IgD-negative memory B cell (primary cell): ENCODE measurements around the gene CAMK1. TPM values are rescaled to one million over a fixed set of nuclear protein-coding genes. Genes with fewer than 3 reads are reported as not detected.

ENCODE experiments used
- H3K27ac Mint-ChIP-seq, 3 donors: one replicate each; pipeline ENCODE4 v1.8.0; 2020 to 2022; ENCODE audit warnings: mild to moderate bottlenecking in 3 of 3, mixed read lengths in 3 of 3, moderate library complexity in 1 of 3
- H3K27me3 Mint-ChIP-seq: one replicate; pipeline ENCODE4 v1.8.0; 2021; ENCODE audit warnings: mixed read lengths
- H3K36me3 Mint-ChIP-seq: one replicate; pipeline ENCODE4 v1.8.0; 2020; ENCODE audit warnings: mild to moderate bottlenecking, mixed read lengths
- H3K4me1 Mint-ChIP-seq, 3 donors: one replicate each; pipeline ENCODE4 v1.8.0; 2020 to 2022; ENCODE audit warnings: mixed read lengths in 3 of 3, mild to moderate bottlenecking in 1 of 3
- H3K4me3 Mint-ChIP-seq, 4 donors: one replicate each; pipeline ENCODE4 v1.8.0; 2020 to 2022; ENCODE audit warnings: mild to moderate bottlenecking in 4 of 4, mixed read lengths in 4 of 4, moderate library complexity in 3 of 4
- H3K9me3 Mint-ChIP-seq, 3 donors: one replicate each; pipeline ENCODE4 v1.8.0; 2020 to 2021; ENCODE audit warnings: mixed read lengths in 3 of 3, mild to moderate bottlenecking in 1 of 3
- polyA plus RNA-seq: library from polyadenylated mRNA; unstranded; fragments of 300-500 nt; fragmentation: Illumina TruSeq; gene quantifications from one replicate; pipeline ENCODE4 v1.2.3, GENCODE V29; 2021

CAMK1 gene
- polyA plus RNA-seq, 1 donor from 2014 or later, result 0.65 TPM

- no peaks in the 10 kb centered on the region for H3K36me3 Mint-ChIP-seq
- no peak overlapping the region for H3K27ac Mint-ChIP-seq
Observed at GRCh38 chr3:9804996-9805395, 35.2 kb upstream of the CAMK1 start.

GRCh38 chr3:9803494-9803893 is 33.7 kb upstream of the CAMK1 start:
- peak overlapping the region in 1 of 3 donors; percentile 73 for H3K27ac Mint-ChIP-seq
- peak overlapping the region in 1 of 4 donors; percentile 14 for H3K4me3 Mint-ChIP-seq
- no peaks in the 10 kb centered on the region for H3K9me3 Mint-ChIP-seq
- H3K36me3 Mint-ChIP-seq, result no peaks in the 10 kb centered on the region
- H3K27me3 Mint-ChIP-seq, result no peaks in the 10 kb centered on the region
- peaks cover 8 to 11% (median 9%) of the 10 kb centered on the region in 3 donors for H3K4me1 Mint-ChIP-seq

More at GRCh38 chr3:9804996-9805395, 35.2 kb upstream of the CAMK1 start:
- H3K4me3 Mint-ChIP-seq, result no peak overlapping the region
- no peaks in the 10 kb centered on the region for H3K27me3 Mint-ChIP-seq
- no peaks in the 10 kb centered on the region for H3K9me3 Mint-ChIP-seq
- peaks cover 17 to 21% (median 18%) of the 10 kb centered on the region in 3 donors for H3K4me1 Mint-ChIP-seq

- Mint-ChIP-seq H3K36me3 (peaks cover 2% of the 10 kb centered on the region), H3K27ac (no peak overlapping the region), H3K4me3 (no peak overlapping the region), H3K4me1 (peaks cover 7 to 12% (median 10%) of the 10 kb centered on the region in 3 donors), H3K27me3 (no peaks in the 10 kb centered on the region), H3K9me3 (no peaks in the 10 kb centered on the region)
Observed at GRCh38 chr3:9800529-9800928, 30.8 kb upstream of the CAMK1 start.

GRCh38 chr3:9797196-9797945 is 27.6 kb upstream of the CAMK1 start:
- Mint-ChIP-seq H3K36me3 (peaks cover 4% of the 10 kb centered on the region), H3K27ac (no peak overlapping the region), H3K4me1 (peaks cover 16 to 27% (median 23%) of the 10 kb centered on the region in 3 donors), H3K27me3 (no peaks in the 10 kb centered on the region), H3K9me3 (no peaks in the 10 kb centered on the region), H3K4me3 (no peak overlapping the region)

- H3K9me3 Mint-ChIP-seq, result no peaks in the 10 kb centered on the region
- H3K27me3 Mint-ChIP-seq, result no peaks in the 10 kb centered on the region
- peaks cover 6% of the 10 kb centered on the region for H3K36me3 Mint-ChIP-seq
Observed at GRCh38 chr3:9795207-9795606, 25.5 kb upstream of the CAMK1 start.

GRCh38 chr3:9794400-9794799 is 24.7 kb upstream of the CAMK1 start:
- Mint-ChIP-seq H3K4me1 (peaks cover 21 to 42% (median 36%) of the 10 kb centered on the region in 3 donors), H3K9me3 (no peaks in the 10 kb centered on the region), H3K36me3 (peaks cover 7% of the 10 kb centered on the region), H3K27ac (peak overlapping the region in 2 of 3 donors; percentile 51 to 75), H3K4me3 (peak overlapping the region; percentile 53 to 97 (median 87)), H3K27me3 (no peaks in the 10 kb centered on the region)

More at GRCh38 chr3:9795207-9795606, 25.5 kb upstream of the CAMK1 start:
- Mint-ChIP-seq H3K27ac (peak overlapping the region; percentile 51 to 90 (median 75)), H3K4me3 (peak overlapping the region; percentile 75 to 97 (median 81)), H3K4me1 (peaks cover 21 to 39% (median 36%) of the 10 kb centered on the region in 3 donors)

GRCh38 chr3:9793161-9793781 is 23.5 kb upstream of the CAMK1 start:
- H3K36me3 Mint-ChIP-seq, result peaks cover 10% of the 10 kb centered on the region
- H3K27me3 Mint-ChIP-seq, result no peaks in the 10 kb centered on the region
- H3K9me3 Mint-ChIP-seq, result no peaks in the 10 kb centered on the region
- H3K4me1 Mint-ChIP-seq, result peaks cover 21 to 44% (median 40%) of the 10 kb centered on the region in 3 donors
- H3K27ac Mint-ChIP-seq, result peak overlapping the region; percentile 75 to 99 (median 97)
- peak overlapping the region; percentile 78 to 97 (median 96) for H3K4me3 Mint-ChIP-seq

- Mint-ChIP-seq H3K9me3 (no peaks in the 10 kb centered on the region), H3K36me3 (peaks cover 11% of the 10 kb centered on the region), H3K27ac (peak within 1 kb of the TSS; percentile 75 to 99 (median 97))
Observed at GRCh38 chr3:9792405-9793160, 22.8 kb upstream of the CAMK1 start, which contains the start of the genes ARPC4 and TADA3. Gene ARPC4, plus strand, starts transcription at chr3:9793082. Its CDS starts 40 bp downstream, at chr3:9793122. Gene TADA3, minus strand, starts transcription at chr3:9792473. Its CDS starts 1,007 bp downstream, at chr3:9791466.

GRCh38 chr3:9791790-9792404 is 22.1 kb upstream of the CAMK1 start:
- Mint-ChIP-seq H3K27me3 (no peaks in the 10 kb centered on the region), H3K27ac (peak overlapping the region; percentile 75 to 99 (median 97))

More at GRCh38 chr3:9792405-9793160, 22.8 kb upstream of the CAMK1 start, which contains the start of the genes ARPC4 and TADA3:
- peak within 1 kb of the TSS; percentile 78 to 97 (median 96) for H3K4me3 Mint-ChIP-seq
- H3K4me1 Mint-ChIP-seq, result peaks cover 24 to 45% (median 40%) of the 10 kb centered on the region in 3 donors
- no peaks in the 10 kb centered on the region for H3K27me3 Mint-ChIP-seq

GRCh38 chr3:9791127-9791526 is 21.4 kb upstream of the CAMK1 start:
- Mint-ChIP-seq H3K27me3 (no peaks in the 10 kb centered on the region), H3K9me3 (no peaks in the 10 kb centered on the region), H3K4me1 (peaks cover 21 to 40% (median 34%) of the 10 kb centered on the region in 3 donors), H3K27ac (peak overlapping the region; percentile 44 to 99 (median 75)), H3K36me3 (peaks cover 17% of the 10 kb centered on the region), H3K4me3 (peak overlapping the region; percentile 45 to 97 (median 87))

More at GRCh38 chr3:9791790-9792404, 22.1 kb upstream of the CAMK1 start:
- Mint-ChIP-seq H3K4me1 (peaks cover 22 to 42% (median 33%) of the 10 kb centered on the region in 3 donors), H3K4me3 (peak overlapping the region; percentile 78 to 97 (median 96)), H3K36me3 (peaks cover 15% of the 10 kb centered on the region), H3K9me3 (no peaks in the 10 kb centered on the region)

GRCh38 chr3:9787714-9788113 is 18.0 kb upstream of the CAMK1 start:
- Mint-ChIP-seq H3K4me3 (peak overlapping the region in 2 of 4 donors; percentile 14 to 78), H3K36me3 (peaks cover 17% of the 10 kb centered on the region), H3K27ac (peak overlapping the region in 2 of 3 donors; percentile 11 to 14), H3K9me3 (no peaks in the 10 kb centered on the region), H3K27me3 (no peaks in the 10 kb centered on the region), H3K4me1 (peaks cover 14 to 27% (median 18%) of the 10 kb centered on the region in 3 donors)

- peak overlapping the region in 1 of 3 donors; percentile 11 for H3K27ac Mint-ChIP-seq
- H3K4me3 Mint-ChIP-seq, result peak overlapping the region in 1 of 4 donors; percentile 78
- H3K27me3 Mint-ChIP-seq, result no peaks in the 10 kb centered on the region
- peaks cover 17% of the 10 kb centered on the region for H3K36me3 Mint-ChIP-seq
- no peaks in the 10 kb centered on the region for H3K9me3 Mint-ChIP-seq
- H3K4me1 Mint-ChIP-seq, result peaks cover 19 to 33% (median 24%) of the 10 kb centered on the region in 3 donors
Observed at GRCh38 chr3:9786825-9787669, 17.3 kb upstream of the CAMK1 start.

- Mint-ChIP-seq H3K4me3 (no peak overlapping the region), H3K36me3 (peaks cover 17% of the 10 kb centered on the region), H3K4me1 (peaks cover 21 to 31% (median 22%) of the 10 kb centered on the region in 3 donors), H3K27me3 (no peaks in the 10 kb centered on the region), H3K9me3 (no peaks in the 10 kb centered on the region), H3K27ac (no peak overlapping the region)
Observed at GRCh38 chr3:9786209-9786739, 16.5 kb upstream of the CAMK1 start.
